ENCODE data around the gene DNAJC17.

DNA sequence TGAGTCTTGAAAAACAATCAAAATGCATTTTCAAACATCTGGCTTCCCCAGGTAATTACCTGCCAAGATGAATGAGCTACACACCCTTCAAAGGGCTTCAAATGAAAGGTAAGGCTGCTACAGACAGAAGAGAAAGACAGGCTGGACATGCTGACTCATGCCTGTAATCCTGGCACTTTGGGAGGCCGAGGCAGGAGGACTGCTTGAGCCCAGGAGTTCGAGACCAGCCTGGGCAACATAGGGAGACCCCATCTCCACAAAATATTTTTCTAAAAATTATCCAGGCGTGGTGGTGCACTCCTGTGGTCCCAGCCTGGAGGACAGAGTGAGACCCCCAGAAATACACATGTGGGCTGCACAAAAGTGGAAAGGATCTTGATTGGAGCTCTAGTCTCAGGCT is 14.9 kb downstream of the DNAJC17 start:
- no peak for TF ChIP-seq EZH2phosphoT487 (IDR thresholded peaks at IDR 0.05; ENCODE audit: borderline replicate concordance)
- TF ChIP-seq, protein P1, sequence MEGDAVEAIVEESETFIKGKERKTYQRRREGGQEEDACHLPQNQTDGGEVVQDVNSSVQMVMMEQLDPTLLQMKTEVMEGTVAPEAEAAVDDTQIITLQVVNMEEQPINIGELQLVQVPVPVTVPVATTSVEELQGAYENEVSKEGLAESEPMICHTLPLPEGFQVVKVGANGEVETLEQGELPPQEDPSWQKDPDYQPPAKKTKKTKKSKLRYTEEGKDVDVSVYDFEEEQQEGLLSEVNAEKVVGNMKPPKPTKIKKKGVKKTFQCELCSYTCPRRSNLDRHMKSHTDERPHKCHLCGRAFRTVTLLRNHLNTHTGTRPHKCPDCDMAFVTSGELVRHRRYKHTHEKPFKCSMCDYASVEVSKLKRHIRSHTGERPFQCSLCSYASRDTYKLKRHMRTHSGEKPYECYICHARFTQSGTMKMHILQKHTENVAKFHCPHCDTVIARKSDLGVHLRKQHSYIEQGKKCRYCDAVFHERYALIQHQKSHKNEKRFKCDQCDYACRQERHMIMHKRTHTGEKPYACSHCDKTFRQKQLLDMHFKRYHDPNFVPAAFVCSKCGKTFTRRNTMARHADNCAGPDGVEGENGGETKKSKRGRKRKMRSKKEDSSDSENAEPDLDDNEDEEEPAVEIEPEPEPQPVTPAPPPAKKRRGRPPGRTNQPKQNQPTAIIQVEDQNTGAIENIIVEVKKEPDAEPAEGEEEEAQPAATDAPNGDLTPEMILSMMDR (IDR thresholded peaks at IDR 0.05 in 2 of 3, conservative IDR thresholded peaks at IDR 0.05 in 1 of 3; ENCODE audit: borderline replicate concordance in 1 of 3, insufficient read depth in 1 of 3, low read depth in 2 of 3, low read length in 2 of 3): no peak
- TF ChIP-seq, protein P2, sequence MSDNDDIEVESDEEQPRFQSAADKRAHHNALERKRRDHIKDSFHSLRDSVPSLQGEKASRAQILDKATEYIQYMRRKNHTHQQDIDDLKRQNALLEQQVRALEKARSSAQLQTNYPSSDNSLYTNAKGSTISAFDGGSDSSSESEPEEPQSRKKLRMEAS (IDR thresholded peaks at IDR 0.05): no peak
- TF ChIP-seq SP1 (IDR thresholded peaks at IDR 0.05; ENCODE audit: low read depth): no peak
- no peak for TF ChIP-seq POLR2AphosphoS5 (IDR thresholded peaks at IDR 0.05; ENCODE audit: low read depth, low read length)
- TF ChIP-seq EZH2 (IDR thresholded peaks at IDR 0.05): no peak
- no peak for TF ChIP-seq CEBPB (IDR thresholded peaks at IDR 0.05; ENCODE audit: low read depth)
- no peak for TF ChIP-seq POLR2A (IDR thresholded peaks at IDR 0.05; ENCODE audit: borderline replicate concordance, extremely low read depth, insufficient read depth, insufficient read length)
- TF ChIP-seq, protein P3, sequence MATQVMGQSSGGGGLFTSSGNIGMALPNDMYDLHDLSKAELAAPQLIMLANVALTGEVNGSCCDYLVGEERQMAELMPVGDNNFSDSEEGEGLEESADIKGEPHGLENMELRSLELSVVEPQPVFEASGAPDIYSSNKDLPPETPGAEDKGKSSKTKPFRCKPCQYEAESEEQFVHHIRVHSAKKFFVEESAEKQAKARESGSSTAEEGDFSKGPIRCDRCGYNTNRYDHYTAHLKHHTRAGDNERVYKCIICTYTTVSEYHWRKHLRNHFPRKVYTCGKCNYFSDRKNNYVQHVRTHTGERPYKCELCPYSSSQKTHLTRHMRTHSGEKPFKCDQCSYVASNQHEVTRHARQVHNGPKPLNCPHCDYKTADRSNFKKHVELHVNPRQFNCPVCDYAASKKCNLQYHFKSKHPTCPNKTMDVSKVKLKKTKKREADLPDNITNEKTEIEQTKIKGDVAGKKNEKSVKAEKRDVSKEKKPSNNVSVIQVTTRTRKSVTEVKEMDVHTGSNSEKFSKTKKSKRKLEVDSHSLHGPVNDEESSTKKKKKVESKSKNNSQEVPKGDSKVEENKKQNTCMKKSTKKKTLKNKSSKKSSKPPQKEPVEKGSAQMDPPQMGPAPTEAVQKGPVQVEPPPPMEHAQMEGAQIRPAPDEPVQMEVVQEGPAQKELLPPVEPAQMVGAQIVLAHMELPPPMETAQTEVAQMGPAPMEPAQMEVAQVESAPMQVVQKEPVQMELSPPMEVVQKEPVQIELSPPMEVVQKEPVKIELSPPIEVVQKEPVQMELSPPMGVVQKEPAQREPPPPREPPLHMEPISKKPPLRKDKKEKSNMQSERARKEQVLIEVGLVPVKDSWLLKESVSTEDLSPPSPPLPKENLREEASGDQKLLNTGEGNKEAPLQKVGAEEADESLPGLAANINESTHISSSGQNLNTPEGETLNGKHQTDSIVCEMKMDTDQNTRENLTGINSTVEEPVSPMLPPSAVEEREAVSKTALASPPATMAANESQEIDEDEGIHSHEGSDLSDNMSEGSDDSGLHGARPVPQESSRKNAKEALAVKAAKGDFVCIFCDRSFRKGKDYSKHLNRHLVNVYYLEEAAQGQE (IDR thresholded peaks at IDR 0.05; ENCODE audit: low read depth): no peak
- TF ChIP-seq SIN3A (IDR thresholded peaks at IDR 0.05; ENCODE audit: low read depth): no peak
- TF ChIP-seq, protein P4, sequence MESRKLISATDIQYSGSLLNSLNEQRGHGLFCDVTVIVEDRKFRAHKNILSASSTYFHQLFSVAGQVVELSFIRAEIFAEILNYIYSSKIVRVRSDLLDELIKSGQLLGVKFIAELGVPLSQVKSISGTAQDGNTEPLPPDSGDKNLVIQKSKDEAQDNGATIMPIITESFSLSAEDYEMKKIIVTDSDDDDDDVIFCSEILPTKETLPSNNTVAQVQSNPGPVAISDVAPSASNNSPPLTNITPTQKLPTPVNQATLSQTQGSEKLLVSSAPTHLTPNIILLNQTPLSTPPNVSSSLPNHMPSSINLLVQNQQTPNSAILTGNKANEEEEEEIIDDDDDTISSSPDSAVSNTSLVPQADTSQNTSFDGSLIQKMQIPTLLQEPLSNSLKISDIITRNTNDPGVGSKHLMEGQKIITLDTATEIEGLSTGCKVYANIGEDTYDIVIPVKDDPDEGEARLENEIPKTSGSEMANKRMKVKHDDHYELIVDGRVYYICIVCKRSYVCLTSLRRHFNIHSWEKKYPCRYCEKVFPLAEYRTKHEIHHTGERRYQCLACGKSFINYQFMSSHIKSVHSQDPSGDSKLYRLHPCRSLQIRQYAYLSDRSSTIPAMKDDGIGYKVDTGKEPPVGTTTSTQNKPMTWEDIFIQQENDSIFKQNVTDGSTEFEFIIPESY (IDR thresholded peaks at IDR 0.05; ENCODE audit: extremely low read depth, insufficient replicate concordance, low read length): no peak

All from HCT116 (cell line).